ENCODE measurements around the gene SMG6. TPM values are rescaled to one million over a fixed set of nuclear protein-coding genes. Genes with fewer than 3 reads are reported as not detected.

SMG6 gene
- total and polyA plus RNA-seq, 2 donors (not counting 3 experiments of a cell fraction or from before 2014, with no cell fraction given): 40.1 to 42.2 TPM

DNA sequence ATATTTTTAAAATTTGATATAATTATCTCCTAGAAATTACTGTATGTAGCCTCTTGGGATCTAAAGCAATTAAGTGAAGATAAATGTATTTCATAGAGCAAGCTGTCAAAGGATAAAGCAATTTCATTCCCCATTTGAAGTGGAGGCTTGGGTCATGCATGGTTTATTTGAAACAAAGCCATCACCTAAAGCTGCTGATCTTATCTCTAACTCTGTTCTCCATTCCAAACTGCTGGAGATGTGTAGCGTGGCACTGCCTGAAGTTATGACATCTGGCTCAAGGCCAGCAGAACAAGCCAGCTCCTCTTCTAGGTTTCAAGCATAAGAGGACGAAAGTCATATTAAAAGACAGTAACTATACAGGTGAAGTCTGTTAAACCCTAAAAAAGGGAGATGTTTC is 164.8 kb downstream of the SMG6 start:
- Histone ChIP-seq H3K27me3 (ENCODE audit: control insufficient read depth in 2 of 2, insufficient read depth in 2 of 2, low read length in 2 of 2) (no peaks in the 10 kb centered on the region), H3K9me3 (replicated peaks; ENCODE audit: control insufficient read depth, insufficient read depth, low read length) (no peaks in the 10 kb centered on the region), H3K4me1 (ENCODE audit: control insufficient read depth, extremely low read depth, insufficient read depth, low read length) (peaks cover 8% of the 10 kb centered on the region), H3K27ac (ENCODE audit: insufficient read depth, low read depth, low read length) (no peak overlapping the region), H3K9me1 (replicated peaks; ENCODE audit: control insufficient read depth, extremely low read depth, insufficient read depth, low read length) (no peaks in the 10 kb centered on the region), H3K4me2 (ENCODE audit: insufficient read depth, low read length) (no peak overlapping the region), H3K4me3 (replicated peaks in 1 of 3; ENCODE audit: insufficient read depth in 1 of 3, low read depth in 1 of 3, low read length in 3 of 3) (no peak overlapping the region), H2AFZ (ENCODE audit: low read depth, low read length) (no peak overlapping the region), H3K79me2 (ENCODE audit: control insufficient read depth, insufficient read depth, low read length) (no peaks in the 10 kb centered on the region), H4K20me1 (replicated peaks; ENCODE audit: control insufficient read depth, extremely low read depth, insufficient read depth, low read length) (no peaks in the 10 kb centered on the region), H3K9ac (replicated peaks; ENCODE audit: extremely low read depth, insufficient read depth, low read length) (no peak overlapping the region), H3K36me3 (ENCODE audit: control insufficient read depth in 2 of 2, extremely low read depth in 1 of 2, insufficient read depth in 2 of 2, low read length in 2 of 2) (no peaks in the 10 kb centered on the region)
- DNase-seq (ENCODE audit: low read depth, low spot score): peak; percentile 50
- ChIA-PET POLR2A (interaction anchor here (0.6 kb wide), 1 partner anchor 33 kb away, joined by 3 read pairs; no protein-coding TSS in a partner anchor), CTCF (interaction anchor here (0.8 to 3.0 kb wide), 10 partner anchors 10 to 106 kb away, joined by 3 to 10 read pairs (median 4); no protein-coding TSS in a partner anchor)
- dilution Hi-C loops (cut with MboI; ENCODE audit: extremely low pct_ligation_motif_present, low sequenced_read_pairs): no loop called here
- intact Hi-C loops (cut with micrococcal nuclease): no loop called here
- no peak for TF ChIP-seq EZH2 (IDR thresholded peaks at IDR 0.05; ENCODE audit: borderline replicate concordance, low read depth, low read length, severe bottlenecking)
- peak; percentile 47 for TF ChIP-seq GATA2 (IDR thresholded peaks at IDR 0.05; ENCODE audit: insufficient read depth, insufficient read length, low read depth, low read length)
- BruUV-seq (replicated peaks): no TSS peak
- peak; percentile 46 for FAIRE-seq

DNA sequence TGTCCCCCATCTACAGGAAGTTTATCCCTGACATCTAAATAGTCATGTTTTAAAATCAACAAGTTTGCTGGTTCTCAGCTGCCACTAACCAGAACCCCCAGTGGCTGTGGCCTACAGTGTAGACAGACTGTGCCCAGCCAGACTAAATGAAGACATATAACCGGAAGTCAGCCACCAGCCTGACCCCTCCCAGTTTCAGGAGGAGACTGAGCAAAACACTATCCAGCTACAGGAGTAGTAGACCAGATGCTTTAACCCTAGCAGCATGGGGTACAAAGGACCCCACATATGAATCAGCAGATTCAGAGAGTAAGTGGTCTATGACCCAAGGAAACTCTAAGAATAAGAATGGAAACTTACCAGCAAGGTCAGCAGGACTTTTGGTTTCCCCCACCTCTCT is 165.3 kb downstream of the SMG6 start:
- CTCF ChIA-PET: interaction anchor here (0.8 to 3.0 kb wide), 9 partner anchors 10 to 106 kb away, joined by 3 to 10 read pairs (median 4); no protein-coding TSS in a partner anchor
- DNase-seq (ENCODE audit: low read depth, low spot score) (no peak), FAIRE-seq (no peak)
- Histone ChIP-seq H3K27me3 (ENCODE audit: control insufficient read depth in 2 of 2, insufficient read depth in 2 of 2, low read length in 2 of 2) (no peaks in the 10 kb centered on the region), H3K4me3 (replicated peaks in 1 of 3; ENCODE audit: insufficient read depth in 1 of 3, low read depth in 1 of 3, low read length in 3 of 3) (no peak overlapping the region), H4K20me1 (replicated peaks; ENCODE audit: control insufficient read depth, extremely low read depth, insufficient read depth, low read length) (no peaks in the 10 kb centered on the region), H3K9ac (replicated peaks; ENCODE audit: extremely low read depth, insufficient read depth, low read length) (no peak overlapping the region), H2AFZ (ENCODE audit: low read depth, low read length) (no peak overlapping the region), H3K9me3 (replicated peaks; ENCODE audit: control insufficient read depth, insufficient read depth, low read length) (no peaks in the 10 kb centered on the region), H3K4me1 (ENCODE audit: control insufficient read depth, extremely low read depth, insufficient read depth, low read length) (peaks cover 8% of the 10 kb centered on the region), H3K4me2 (ENCODE audit: insufficient read depth, low read length) (no peak overlapping the region), H3K27ac (ENCODE audit: insufficient read depth, low read depth, low read length) (no peak overlapping the region), H3K79me2 (ENCODE audit: control insufficient read depth, insufficient read depth, low read length) (no peaks in the 10 kb centered on the region), H3K9me1 (replicated peaks; ENCODE audit: control insufficient read depth, extremely low read depth, insufficient read depth, low read length) (no peaks in the 10 kb centered on the region), H3K36me3 (ENCODE audit: control insufficient read depth in 2 of 2, extremely low read depth in 1 of 2, insufficient read depth in 2 of 2, low read length in 2 of 2) (no peaks in the 10 kb centered on the region)
- no TSS peak for BruUV-seq (replicated peaks)
- dilution Hi-C loops (cut with MboI; ENCODE audit: extremely low pct_ligation_motif_present, low sequenced_read_pairs): no loop called here
- no peak for TF ChIP-seq MYC (IDR thresholded peaks at IDR 0.05; ENCODE audit: low read depth, low read length)
- no peak for TF ChIP-seq EZH2 (IDR thresholded peaks at IDR 0.05; ENCODE audit: borderline replicate concordance, low read depth, low read length, severe bottlenecking)
- TF ChIP-seq, protein P1, sequence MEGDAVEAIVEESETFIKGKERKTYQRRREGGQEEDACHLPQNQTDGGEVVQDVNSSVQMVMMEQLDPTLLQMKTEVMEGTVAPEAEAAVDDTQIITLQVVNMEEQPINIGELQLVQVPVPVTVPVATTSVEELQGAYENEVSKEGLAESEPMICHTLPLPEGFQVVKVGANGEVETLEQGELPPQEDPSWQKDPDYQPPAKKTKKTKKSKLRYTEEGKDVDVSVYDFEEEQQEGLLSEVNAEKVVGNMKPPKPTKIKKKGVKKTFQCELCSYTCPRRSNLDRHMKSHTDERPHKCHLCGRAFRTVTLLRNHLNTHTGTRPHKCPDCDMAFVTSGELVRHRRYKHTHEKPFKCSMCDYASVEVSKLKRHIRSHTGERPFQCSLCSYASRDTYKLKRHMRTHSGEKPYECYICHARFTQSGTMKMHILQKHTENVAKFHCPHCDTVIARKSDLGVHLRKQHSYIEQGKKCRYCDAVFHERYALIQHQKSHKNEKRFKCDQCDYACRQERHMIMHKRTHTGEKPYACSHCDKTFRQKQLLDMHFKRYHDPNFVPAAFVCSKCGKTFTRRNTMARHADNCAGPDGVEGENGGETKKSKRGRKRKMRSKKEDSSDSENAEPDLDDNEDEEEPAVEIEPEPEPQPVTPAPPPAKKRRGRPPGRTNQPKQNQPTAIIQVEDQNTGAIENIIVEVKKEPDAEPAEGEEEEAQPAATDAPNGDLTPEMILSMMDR (IDR thresholded peaks at IDR 0.05; ENCODE audit: extremely low read depth in 1 of 2, insufficient read depth in 1 of 2, low read depth in 1 of 2, low read length in 2 of 2): no peak
- TF ChIP-seq, protein P2, sequence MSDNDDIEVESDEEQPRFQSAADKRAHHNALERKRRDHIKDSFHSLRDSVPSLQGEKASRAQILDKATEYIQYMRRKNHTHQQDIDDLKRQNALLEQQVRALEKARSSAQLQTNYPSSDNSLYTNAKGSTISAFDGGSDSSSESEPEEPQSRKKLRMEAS (IDR thresholded peaks at IDR 0.05; ENCODE audit: insufficient read depth, insufficient read length): no peak
- TF ChIP-seq POLR2AphosphoS5 (IDR thresholded peaks at IDR 0.05; ENCODE audit: insufficient read depth, low read depth, low read length): no peak
- no peak for TF ChIP-seq POLR2A (IDR thresholded peaks at IDR 0.05; ENCODE audit: low read depth, low read length)
- TF ChIP-seq JUN (IDR thresholded peaks at IDR 0.05; ENCODE audit: borderline replicate concordance, insufficient read depth, insufficient read length, low read depth): no peak
- no peak for TF ChIP-seq GATA2 (IDR thresholded peaks at IDR 0.05; ENCODE audit: insufficient read depth, insufficient read length, low read depth, low read length)
- TF ChIP-seq FOS (IDR thresholded peaks at IDR 0.05; ENCODE audit: borderline replicate concordance, insufficient read depth, low read length): no peak
- POLR2A ChIA-PET: interaction anchor here (0.6 kb wide), 1 partner anchor 34 kb away, joined by 3 read pairs; no protein-coding TSS in a partner anchor
- intact Hi-C loops (cut with micrococcal nuclease): no loop called here
